ENCODE results near the gene PTPRG. TPM values are rescaled to one million over a fixed set of nuclear protein-coding genes. Genes with fewer than 3 reads are reported as not detected.

PTPRG gene
- total RNA-seq, 1 experiment from 2014 or later, result 69.3 TPM

DNA sequence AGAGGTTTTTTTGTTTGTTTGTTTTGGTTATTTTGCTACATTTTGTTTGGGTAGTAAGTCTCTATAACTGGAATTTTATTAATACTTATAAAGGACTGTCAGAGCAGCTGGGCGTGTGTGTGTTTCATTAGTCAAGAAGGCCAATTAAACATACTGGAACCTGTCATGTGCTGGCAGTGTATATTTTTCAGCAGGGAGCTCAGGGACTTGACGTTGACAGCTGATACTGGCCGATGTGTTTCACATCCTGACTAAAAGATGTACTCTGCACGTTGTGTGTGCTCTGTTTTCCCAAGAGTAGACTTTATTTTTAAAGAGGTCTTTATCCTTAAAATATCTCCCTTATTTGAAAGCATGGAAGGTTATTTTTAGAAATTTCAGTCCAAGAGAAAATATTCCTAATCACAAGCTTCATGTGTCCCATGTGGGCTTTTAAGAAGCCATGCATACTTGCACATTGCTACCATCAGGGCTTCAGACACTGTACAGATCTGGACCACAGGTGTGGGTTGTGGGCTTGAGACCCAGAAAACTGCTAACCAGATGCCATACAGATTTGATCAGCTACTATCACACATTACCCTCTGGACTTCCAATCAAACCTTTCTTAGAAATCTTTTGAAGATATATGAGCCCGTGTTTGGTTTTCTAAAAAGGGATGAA, 676.0 kb downstream of the PTPRG start:
- Mint-ChIP-seq H3K9me3 (no peaks in the 10 kb centered on the region), H3K4me1 (peaks cover 21 to 22% of the 10 kb centered on the region in 2 experiments), H3K27ac (no peak overlapping the region), H3K27me3 (ENCODE audit: low read depth) (no peaks in the 10 kb centered on the region), H3K36me3 (ENCODE audit: insufficient read depth in 1 of 3, low read depth in 3 of 3) (no peaks in the 10 kb centered on the region; a peak in 1 of 7 replicates), H3K4me3 (no peak overlapping the region)
- no CpG with 5 or more reads among the region's 5 CpGs for WGBS (ENCODE audit: extremely low coverage, insufficient read length, low lambda C conversion rate)
- no peak overlapping the region for H2BK12ac ChIP-seq (ENCODE audit: insufficient read length, low read depth, low read length)
- H2AFZ ChIP-seq (ENCODE audit: low read length), result no peak overlapping the region
- no peaks in the 10 kb centered on the region for H3K23me2 ChIP-seq (ENCODE audit: insufficient read length, low read depth, low read length, poor library complexity, severe bottlenecking)
- peaks cover 3% of the 10 kb centered on the region; the same call in 1 of the 2 replicates for H3K4me1 ChIP-seq (ENCODE audit: insufficient read depth, low read length)
- no peak overlapping the region for H3T11ph ChIP-seq (ENCODE audit: low read length)
- no peak overlapping the region for H2BK5ac ChIP-seq (ENCODE audit: insufficient read length, low read length)
- no peak overlapping the region for H2BK20ac ChIP-seq (ENCODE audit: low read depth, low read length, poor library complexity, severe bottlenecking)
- TF ChIP-seq, protein P1, sequence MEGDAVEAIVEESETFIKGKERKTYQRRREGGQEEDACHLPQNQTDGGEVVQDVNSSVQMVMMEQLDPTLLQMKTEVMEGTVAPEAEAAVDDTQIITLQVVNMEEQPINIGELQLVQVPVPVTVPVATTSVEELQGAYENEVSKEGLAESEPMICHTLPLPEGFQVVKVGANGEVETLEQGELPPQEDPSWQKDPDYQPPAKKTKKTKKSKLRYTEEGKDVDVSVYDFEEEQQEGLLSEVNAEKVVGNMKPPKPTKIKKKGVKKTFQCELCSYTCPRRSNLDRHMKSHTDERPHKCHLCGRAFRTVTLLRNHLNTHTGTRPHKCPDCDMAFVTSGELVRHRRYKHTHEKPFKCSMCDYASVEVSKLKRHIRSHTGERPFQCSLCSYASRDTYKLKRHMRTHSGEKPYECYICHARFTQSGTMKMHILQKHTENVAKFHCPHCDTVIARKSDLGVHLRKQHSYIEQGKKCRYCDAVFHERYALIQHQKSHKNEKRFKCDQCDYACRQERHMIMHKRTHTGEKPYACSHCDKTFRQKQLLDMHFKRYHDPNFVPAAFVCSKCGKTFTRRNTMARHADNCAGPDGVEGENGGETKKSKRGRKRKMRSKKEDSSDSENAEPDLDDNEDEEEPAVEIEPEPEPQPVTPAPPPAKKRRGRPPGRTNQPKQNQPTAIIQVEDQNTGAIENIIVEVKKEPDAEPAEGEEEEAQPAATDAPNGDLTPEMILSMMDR (conservative IDR thresholded peaks at IDR 0.05), result no peak
- no peaks in the 10 kb centered on the region for H3K9me3 ChIP-seq (ENCODE audit: control insufficient read depth, low read depth, low read length)
- H3K18ac ChIP-seq (ENCODE audit: insufficient read length, low read depth, low read length), result no peak overlapping the region
- no peak overlapping the region for H2AK5ac ChIP-seq (ENCODE audit: insufficient read length, low read length)
- no peaks in the 10 kb centered on the region for H3K27me3 ChIP-seq (ENCODE audit: insufficient read depth, low read length)
- no peak for DNase-seq
- no peaks in the 10 kb centered on the region for H4K20me1 ChIP-seq (ENCODE audit: control insufficient read depth, insufficient read depth, insufficient read length)
- H3K27ac ChIP-seq (ENCODE audit: insufficient read length, low read depth, low read length), result no peak overlapping the region
- H3K56ac ChIP-seq (ENCODE audit: insufficient read length, low read depth, low read length), result no peak overlapping the region
- no peak overlapping the region for H2BK15ac ChIP-seq (ENCODE audit: low read depth, low read length)
- H3K14ac ChIP-seq (ENCODE audit: insufficient read depth, low read length), result no peak overlapping the region
- no peak overlapping the region for H2BK120ac ChIP-seq (ENCODE audit: low read depth, low read length, poor library complexity, severe bottlenecking)
- H4K8ac ChIP-seq (replicated peaks; ENCODE audit: insufficient read length, low read depth, low read length), result no peak overlapping the region
- no peak overlapping the region for H3K4ac ChIP-seq (ENCODE audit: low read depth, low read length)
- H4K5ac ChIP-seq (ENCODE audit: insufficient read length, low read depth, low read length), result no peak overlapping the region
- H3K23ac ChIP-seq (ENCODE audit: insufficient read length, low read depth, low read length), result no peak overlapping the region
- H3K9ac ChIP-seq (ENCODE audit: extremely low read depth, insufficient read length, low read length), result no peak overlapping the region
- no peak overlapping the region for H4K91ac ChIP-seq (ENCODE audit: insufficient read length, low read depth, low read length)
- H3K4me2 ChIP-seq (ENCODE audit: insufficient read depth, insufficient read length, low read length), result no peak overlapping the region
- H3K79me1 ChIP-seq (ENCODE audit: insufficient read depth, low read depth, low read length, poor library complexity, severe bottlenecking), result no peaks in the 10 kb centered on the region
- no peaks in the 10 kb centered on the region for H3K79me2 ChIP-seq (ENCODE audit: insufficient read depth, low read length)
